Activated T-helper 1 cell treated with Interleukin-2 at 50 U/mL for 16 hours (primary cell): ENCODE results near the gene FAM111B.
"Not testable (repeated sequence)": the region's sequence is repeated elsewhere in the genome, so short reads cannot be mapped to it uniquely, and the experiment has no call there.

Experiments used
- DNase-seq: peaks from one replicate; pipeline ENCODE4 v3.0.0-alpha.2; 2020; ENCODE audit warnings: low read depth

FAM111B gene, protein sequence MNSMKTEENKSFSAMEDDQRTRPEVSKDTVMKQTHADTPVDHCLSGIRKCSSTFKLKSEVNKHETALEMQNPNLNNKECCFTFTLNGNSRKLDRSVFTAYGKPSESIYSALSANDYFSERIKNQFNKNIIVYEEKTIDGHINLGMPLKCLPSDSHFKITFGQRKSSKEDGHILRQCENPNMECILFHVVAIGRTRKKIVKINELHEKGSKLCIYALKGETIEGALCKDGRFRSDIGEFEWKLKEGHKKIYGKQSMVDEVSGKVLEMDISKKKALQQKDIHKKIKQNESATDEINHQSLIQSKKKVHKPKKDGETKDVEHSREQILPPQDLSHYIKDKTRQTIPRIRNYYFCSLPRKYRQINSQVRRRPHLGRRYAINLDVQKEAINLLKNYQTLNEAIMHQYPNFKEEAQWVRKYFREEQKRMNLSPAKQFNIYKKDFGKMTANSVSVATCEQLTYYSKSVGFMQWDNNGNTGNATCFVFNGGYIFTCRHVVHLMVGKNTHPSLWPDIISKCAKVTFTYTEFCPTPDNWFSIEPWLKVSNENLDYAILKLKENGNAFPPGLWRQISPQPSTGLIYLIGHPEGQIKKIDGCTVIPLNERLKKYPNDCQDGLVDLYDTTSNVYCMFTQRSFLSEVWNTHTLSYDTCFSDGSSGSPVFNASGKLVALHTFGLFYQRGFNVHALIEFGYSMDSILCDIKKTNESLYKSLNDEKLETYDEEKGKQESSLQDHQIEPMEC

DNA sequence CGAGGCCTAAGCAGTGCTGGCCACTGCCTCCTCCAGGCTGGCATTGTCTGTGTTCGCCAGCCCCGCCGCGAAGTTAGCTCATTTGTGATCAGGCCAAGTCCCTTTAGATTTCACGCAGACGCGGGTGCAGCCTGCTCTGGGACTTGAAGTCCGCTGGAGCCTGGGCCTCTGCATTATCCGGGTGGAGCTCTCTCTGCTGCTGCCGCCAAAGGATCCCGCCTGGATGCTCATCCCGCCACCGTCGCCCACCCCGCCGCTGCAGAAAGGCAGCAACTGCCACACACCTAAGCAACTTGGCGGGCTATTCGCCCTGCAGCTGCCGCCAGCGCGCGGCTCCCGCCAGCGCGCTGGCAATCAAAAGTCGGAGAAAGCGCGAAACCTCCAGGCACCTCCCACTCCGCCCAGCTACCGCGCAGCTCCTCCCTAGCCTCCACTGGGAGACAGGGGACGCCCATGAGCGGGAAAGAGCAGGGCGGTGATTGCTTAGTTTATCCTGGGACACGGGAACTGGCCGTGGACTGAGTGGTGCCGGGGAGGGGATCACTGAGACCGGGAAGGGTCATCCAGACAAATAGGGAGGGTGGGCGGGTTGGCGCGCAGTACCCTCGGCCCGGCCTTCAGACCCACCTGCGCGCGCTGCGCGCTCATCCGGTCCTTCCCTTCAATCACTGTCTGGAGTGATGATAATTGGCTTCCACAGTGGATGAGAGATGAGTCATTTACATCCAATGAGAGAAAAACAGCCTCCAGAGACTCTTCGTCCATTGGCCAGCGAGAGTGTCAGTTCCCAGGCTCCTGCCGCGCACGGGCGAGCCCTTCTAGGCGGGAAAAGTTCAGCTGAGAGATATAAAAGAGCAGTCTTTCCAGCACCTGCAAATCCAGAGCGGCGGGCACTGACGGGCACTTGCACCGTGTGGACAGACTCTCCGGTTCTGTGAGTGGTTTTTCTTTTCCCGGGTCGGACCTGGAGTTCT is at the start of gene FAM111B:
TSS of gene FAM111B (plus strand) at position 875 of the 974 bp plus-strand sequence. CDS start 2,389 bp downstream, outside the sequence.
- peak; percentile 37 for DNase-seq

DNA sequence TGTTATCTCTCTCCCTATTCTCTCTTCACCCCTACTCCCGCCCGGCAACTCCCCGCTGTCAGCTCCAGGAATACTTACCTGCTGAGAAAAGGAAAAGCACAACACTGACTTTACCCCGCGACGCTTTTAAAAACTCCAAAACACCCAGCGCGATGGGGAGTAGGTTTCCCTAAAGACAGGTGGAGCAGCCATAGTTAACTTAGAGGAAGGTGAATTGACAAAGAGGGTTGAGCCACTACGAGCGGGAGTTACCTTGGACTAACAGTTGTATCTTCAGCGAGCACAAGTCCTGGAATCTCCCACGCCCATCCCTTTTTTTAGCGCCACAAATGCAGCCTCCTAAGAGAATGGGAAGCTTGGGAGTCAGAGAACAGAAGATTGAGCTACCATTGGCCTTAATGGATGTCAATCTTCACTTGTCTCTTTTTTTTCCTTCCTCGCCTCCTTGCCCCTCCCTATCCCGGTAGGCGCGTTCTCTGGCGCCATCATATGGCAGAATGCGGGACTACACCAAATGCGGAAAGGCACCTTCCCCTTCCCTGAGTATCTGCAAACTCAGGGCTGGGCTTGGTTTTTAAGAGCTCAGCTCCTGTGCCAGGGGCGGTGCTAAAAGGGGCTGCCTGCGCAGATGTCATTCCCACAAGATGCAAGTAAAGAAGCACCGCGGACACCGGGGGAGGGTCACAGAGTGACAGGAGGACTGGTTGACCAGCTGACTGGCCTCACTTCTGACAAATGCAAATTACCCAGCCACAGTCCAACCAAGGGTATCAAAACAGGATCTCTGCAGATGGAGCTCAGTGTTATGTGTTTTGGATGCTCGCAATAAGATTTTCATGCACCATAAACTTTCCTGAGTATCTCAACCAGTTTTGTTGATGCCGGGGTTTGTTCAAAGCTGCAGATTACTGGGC is 48.7 kb upstream of the FAM111B start:
- DNase-seq = peak; percentile 60

DNA sequence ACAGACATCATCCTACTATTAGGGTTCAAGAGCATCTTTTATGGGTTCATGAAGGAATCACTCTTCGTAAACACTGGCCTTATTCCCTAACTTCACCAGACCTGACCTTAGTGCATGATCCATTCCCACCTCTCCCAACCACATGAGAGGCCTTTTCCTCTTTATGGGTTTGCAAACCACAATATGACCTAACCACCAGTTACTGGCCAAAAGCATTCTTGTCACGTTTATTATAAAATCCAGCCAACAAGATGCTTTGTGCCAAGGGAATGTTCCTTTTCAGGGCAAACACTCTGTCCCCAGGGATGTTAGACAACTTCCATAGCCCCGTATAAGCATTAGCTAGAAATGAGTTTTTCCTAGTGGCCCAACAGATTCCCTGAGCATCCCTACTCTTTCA is 46.9 kb upstream of the FAM111B start:
- not testable (repeated sequence) for DNase-seq

DNA sequence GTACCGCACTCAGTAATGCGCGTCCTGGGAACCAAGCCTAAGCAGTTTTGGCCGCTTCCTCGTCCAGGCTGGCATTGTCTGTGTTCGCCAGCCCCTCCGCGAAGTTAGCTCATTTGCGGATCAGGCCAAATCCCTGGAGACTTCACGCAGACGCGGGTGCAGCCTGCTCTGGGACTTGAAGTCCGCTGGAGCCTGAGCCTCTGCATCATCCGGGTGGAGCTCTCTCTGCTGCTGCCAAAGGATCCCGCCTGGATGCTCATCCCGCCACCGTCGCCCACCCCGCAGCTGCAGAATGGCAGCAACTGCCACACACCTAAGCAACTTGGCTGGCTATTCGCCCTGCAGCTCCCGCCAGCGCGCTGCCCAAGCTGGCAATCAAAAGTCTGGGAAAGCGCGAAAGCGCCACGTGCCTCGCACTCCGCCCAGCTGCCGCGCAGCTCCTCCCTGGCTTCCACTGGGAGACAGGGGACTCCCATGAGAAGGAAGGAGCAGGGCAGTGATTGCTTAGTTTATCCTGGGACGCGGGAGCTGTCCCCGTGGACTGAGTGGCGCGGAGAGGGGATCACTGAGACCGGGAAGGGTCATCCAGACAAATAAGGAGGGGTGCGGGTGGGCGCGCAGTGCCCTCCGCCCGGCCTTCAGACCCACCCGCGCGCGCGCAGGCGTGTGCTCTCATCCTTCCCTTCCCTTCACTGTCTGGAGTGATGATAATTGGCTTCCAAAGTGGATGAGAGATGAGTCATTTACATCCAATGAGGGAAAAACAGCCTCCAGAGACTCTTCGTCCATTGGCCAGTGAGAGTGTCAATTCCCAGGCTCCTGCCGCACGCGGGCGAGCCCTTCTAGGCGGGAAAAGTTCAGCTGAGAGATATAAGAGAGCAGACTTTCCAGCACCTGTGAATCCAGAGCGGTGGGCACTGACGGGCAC is 44.2 kb upstream of the FAM111B start:
- no peak for DNase-seq

DNA sequence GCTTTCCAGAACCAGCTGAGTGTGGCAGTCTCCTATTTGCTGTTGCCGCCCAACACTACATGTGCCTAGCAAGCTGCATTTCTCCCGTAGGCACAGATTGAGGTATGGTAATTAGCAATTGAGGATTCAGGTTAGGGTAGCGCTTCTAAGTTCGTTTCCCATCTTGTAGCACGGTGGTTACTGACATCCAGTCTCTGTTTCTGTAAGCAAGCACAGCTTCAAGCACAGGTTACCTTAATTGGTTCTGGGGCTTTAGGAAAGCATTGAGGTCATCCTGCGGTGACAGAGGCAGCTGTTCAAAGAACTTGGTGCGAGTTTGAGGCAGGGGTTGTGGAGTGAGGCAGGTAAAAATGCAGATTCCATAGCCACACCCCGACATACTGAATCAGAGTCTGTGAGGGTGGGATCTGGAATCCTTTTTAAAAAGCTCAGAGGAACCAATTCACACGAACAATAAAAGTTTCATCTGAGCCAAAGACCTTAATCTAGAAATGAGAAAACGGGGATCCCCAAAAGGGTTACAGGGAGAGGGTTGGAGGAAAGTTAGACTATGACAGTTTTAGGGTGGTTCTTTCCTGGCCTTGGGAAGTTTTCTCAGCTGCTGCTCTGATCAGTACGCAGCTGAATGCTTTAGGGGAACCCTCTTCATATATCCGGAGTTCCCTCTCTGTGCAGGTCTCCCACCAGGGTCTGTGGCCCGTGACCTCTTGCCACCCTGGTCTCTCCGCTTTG is 42.9 kb upstream of the FAM111B start:
- not testable (repeated sequence) for DNase-seq

DNA sequence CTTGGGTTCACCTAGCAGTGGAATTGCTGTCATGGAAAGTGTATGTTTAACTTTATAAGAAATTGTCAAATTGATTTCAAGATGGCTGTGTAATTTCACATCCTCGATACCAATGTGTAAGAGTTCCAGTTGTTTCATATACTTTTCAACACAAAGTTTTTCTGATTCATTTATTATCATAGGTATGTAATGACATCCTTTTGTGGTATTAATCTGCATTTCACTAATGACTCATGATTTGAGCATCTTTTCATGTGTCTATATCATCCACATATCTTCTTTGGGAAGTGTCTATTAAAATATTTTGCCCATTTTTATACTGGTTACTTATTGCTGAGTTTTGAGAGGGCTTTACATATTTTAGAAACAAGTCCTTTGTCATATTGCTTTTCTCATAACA is 38.0 kb upstream of the FAM111B start:
- DNase-seq = no peak

DNA sequence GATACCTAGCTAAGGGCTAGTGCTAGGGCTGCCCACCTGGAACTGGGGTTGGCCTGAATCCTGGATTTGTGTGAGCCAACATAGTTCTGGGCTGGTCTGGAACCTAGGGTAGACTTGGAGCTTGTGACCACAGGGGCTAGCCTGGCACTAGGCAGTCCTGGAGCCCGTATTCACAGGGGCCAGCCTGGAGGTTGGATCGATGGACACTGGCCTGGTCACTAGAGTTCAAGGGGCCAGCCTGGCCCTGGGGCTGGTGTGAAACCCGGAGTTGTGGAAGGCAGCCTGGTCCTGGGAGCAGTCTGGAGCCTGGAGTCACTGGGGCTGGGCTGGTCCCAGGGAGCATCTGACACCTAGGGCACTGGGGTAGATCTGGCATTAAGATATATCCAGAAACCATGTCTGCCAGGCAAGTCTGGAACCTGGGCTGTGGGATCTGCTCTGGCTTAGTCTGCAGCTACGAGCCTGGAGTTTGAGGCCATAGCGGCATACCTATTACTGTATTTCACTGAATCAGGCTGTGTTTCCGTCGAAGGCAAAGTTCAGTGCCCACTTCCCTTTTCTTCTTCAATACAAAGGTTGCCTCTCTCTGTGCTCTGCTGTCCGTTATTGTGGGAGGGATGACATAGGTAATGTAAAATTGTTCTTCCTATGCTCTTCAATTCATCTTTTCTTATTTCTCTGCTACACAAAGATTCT is 30.0 kb upstream of the FAM111B start:
- no peak for DNase-seq

DNA sequence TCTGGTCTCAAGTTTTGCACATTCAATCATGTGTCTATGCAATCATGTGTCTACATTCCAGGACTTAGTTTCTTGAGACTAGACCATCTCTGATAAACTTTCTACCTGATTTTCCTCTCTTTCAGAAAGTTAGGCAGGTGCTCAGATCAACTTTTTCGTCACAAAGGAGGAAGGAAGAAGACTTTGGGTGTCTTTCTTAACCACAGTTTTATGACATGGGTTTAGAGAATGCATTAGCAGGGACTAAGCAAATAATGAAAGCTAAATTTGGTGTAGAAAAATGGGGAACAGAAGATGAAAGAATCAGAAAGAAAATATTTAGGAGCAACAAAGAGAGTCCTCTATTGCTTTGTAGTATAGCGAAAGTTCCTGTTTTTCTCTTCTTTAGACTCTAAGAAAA is 28.6 kb upstream of the FAM111B start:
- DNase-seq = no peak

DNA sequence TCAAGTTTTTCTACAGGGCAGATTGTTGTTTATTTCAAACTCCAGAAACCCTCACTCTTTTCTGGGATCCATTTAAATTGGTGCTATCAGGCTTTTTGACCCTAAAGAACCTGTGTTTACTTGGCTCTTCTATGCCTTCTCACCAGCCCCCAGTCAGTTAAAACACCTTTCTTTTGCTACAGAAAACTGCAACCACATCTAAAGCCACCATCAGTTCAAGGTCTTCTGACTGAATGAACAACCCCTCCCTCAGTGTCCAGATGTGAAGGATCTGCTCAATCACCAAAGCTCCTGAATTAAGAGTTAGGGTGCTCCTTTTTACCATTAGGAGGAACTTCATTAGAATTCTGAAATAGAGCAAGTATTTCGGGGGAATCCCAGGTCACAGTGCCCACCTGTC is 28.0 kb upstream of the FAM111B start:
- no peak for DNase-seq

DNA sequence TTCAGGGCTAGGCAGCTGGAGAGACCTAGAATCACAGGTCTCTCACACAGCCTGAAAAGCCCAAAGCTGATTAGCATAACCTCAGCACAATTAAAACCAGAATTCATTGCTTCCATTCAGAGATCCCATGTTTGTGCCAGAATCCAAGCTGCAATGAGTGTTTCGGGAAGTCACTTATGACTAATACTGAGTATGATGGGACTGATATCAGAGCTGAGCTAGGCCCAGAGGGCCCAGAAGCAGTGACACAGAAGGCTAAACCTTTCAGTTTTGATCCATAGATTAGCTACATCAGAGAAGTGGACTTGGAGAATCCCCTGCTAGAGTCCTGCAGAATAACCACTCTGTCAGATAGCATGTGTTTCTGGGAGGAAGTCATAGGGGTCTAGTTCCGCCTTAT is 26.6 kb upstream of the FAM111B start:
- DNase-seq = not testable (repeated sequence)

DNA sequence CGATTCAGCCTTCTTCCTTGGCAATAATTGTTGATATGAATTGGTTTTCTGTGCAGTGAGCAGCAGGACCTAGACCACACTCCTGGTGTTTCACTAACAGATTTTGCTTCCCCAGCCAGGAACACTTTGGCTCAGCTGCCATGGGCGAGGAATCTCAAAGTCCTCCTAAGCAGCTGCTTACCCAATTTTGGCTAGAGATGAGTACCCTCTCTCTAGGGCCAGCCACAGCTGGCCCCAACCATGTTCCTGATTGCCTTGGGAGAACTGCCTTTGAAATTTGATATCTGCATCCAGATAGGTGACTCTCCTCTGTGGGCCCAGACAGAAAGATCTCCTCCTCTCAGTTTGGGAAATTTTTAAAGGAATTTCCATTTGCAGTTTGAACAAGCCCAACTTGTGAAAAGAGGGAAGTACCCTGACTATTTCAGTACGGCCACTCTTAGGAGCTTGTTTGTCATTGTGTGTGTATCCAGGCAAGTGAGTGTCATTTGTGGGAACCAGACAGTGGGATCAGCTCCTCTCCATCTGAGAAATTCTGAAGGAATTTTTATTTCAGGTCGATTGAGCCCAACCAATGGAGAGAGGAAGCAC is 25.5 kb upstream of the FAM111B start:
- not testable (repeated sequence) for DNase-seq

DNA sequence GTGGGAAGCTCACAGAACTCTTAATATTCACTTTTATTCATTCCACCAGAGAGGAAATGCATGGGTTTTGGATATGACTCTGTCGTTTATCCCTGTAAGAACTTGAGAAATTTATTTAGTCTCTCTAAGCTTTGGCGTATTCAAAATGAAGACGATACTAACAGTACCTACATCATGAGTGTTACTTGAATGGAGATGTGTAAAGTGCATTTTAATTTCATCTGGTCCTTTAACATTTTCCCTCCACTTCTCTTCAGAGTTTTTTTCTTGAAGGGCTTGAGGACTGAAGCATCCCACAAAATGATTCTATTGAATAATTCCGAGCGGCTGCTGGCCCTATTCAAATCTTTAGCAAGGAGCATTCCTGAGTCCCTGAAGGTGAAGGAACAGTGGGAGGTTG is 21.0 kb upstream of the FAM111B start, which contains the start of gene GLYATL1B:
TSS of gene GLYATL1B (plus strand) at position 301 of the 400 bp plus-strand sequence. CDS start at position 301, 0 bp downstream.
- not testable (repeated sequence) for DNase-seq

DNA sequence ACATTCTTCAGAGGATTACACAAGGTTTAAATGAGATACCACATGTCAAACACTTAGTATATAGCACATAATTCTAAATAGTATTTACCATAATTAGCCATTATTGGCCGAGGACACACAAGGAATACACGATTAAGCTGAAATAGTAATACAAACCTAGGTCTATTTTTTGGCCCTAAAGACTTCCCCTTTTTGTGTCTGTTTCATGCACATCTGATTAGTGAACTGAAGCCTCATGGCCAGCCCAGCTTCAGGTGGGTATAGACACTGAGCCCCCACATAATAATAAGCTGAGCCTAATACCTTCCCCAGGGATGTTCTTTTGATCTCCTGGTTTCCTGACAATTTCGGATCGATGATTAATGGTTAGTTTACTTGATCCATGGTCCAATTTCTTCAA is 18.9 kb upstream of the FAM111B start:
- no peak for DNase-seq

DNA sequence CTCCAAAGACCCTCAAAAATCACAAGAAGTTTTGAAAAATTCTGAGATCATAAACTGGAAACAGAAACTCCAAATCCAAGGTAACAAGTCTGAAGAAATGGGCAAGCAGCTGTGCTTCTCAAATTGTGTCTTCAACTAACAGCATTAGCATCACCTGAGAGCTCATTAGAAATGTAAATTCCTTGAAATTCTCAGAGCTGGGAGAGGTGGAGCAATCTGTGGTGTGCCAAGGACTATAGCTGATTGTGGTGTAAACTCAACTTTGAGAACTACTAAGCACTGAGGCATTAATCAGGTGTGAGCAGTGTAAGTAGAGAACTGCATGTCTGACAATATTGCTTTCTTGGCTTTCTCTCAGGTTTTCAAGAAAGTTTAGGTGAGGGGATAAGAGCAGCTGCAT is 13.5 kb upstream of the FAM111B start:
- DNase-seq = not testable (repeated sequence)

DNA sequence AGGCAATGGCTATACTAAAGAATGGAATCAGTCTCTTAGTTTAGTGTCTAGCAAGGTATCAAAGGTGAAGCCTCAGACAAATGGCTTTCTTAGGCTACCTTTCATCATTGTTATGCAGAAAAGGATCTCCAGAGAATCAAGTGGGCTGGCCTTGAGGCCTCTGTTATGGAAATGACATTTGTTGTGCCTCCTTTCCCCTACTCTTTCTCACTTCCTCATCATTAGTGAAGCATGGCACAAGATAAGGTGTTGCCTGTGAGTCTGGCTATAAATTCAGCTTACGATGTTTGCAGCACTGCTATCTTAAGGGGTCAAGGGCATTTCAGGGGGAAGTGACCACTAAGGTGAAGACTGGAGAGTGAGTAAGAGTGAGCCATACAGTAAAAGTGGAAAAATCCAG is 11.8 kb upstream of the FAM111B start:
- not testable (repeated sequence) for DNase-seq

DNA sequence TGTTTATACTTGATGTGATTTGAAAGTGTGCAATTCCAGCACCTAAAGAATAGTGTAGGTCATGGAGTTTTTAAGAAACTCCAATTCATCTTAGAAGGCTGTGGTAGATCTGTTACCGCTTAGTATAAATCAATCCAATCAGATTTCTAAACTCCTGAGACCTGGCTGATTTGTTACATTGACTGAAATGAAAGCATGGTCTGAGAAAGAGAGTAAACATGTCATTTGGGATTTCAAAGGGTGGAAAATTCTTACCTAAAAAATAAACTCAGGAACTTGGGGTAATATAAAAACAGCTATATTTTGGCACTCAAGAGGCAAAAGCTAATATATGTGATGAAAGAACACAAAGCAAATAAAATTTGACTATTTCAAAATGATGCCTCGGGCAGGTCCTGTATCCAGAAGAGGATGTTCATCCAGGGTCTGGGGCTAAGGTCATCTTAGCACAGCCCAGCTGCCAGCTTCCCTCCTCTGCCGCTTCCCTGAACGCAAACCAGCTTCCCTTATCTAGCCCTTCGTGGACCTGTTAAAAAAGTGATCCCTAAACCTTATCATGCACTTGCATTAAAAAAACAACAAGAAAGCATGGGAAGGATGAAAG is 11.0 kb upstream of the FAM111B start:
- DNase-seq = not testable (repeated sequence)

DNA sequence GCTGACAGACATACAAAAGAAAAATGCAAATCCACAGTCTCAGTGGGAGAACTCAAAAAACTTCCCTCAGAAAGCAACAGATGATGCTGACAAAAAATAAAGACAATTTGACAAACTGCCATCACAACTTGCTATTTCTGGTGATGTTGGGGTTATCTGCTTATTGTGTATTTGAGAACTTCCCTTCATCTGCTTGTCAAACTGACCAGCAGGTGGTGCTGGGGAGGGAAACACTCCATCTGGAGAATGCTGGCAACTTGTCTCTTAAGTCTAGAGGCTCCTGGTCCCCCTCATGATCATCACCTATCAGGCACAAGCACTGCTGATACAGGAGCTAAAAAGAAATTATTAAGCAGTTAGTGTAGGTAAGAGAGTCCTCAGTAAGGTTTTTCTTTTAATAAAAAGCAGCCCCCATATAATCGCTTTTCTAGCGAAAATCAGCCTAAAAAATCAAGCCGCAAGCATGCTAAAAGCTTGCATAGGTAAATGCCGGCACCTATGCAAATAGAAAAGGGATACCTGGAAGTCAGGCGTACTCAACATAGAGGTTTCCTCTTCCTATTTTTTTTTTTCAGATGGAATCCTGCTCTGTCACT is 9.8 kb upstream of the FAM111B start:
- peak; percentile 35 for DNase-seq
